ENCODE data around the gene PLEKHA7.

Gene PLEKHA7

DNA sequence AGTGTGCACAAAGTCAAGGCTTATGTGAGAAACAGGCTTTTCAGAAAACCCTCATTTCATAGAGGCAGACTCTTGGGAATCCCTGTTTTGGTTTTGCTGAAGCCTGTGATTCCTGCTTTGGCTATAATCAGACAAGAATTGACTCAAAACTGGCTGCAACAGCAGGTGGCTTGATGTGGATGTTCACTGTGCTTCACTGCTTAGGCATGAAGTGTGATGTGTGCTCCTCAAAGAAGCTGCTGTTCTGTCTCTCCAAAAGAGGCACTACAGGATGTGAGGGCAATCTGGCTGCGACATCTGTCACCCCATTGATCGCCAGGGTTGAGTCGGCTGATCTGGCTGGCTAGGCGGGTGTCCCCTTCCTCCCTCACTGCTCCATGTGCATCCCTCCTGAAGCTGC, 172.2 kb downstream of the PLEKHA7 start:
- Histone ChIP-seq H3K4me3 (ENCODE audit: severe bottlenecking) (no peak overlapping the region), H3K9me3 (ENCODE audit: severe bottlenecking) (no peaks in the 10 kb centered on the region), H3K27me3 (ENCODE audit: insufficient read depth, poor library complexity, severe bottlenecking) (no peaks in the 10 kb centered on the region), H3K4me1 (ENCODE audit: insufficient read depth, poor library complexity, severe bottlenecking) (no peaks in the 10 kb centered on the region), H3K27ac (ENCODE audit: poor library complexity, severe bottlenecking) (no peak overlapping the region), H3K36me3 (ENCODE audit: low read depth) (peaks cover 3% of the 10 kb centered on the region; the same call in 1 of the 2 replicates)
- ATAC-seq (ENCODE audit: low read depth) (no peak), DNase-seq (ENCODE audit: low spot score) (no peak)
- TF ChIP-seq, protein P1, sequence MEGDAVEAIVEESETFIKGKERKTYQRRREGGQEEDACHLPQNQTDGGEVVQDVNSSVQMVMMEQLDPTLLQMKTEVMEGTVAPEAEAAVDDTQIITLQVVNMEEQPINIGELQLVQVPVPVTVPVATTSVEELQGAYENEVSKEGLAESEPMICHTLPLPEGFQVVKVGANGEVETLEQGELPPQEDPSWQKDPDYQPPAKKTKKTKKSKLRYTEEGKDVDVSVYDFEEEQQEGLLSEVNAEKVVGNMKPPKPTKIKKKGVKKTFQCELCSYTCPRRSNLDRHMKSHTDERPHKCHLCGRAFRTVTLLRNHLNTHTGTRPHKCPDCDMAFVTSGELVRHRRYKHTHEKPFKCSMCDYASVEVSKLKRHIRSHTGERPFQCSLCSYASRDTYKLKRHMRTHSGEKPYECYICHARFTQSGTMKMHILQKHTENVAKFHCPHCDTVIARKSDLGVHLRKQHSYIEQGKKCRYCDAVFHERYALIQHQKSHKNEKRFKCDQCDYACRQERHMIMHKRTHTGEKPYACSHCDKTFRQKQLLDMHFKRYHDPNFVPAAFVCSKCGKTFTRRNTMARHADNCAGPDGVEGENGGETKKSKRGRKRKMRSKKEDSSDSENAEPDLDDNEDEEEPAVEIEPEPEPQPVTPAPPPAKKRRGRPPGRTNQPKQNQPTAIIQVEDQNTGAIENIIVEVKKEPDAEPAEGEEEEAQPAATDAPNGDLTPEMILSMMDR (IDR thresholded peaks at IDR 0.05; ENCODE audit: poor library complexity, severe bottlenecking): no peak

DNA sequence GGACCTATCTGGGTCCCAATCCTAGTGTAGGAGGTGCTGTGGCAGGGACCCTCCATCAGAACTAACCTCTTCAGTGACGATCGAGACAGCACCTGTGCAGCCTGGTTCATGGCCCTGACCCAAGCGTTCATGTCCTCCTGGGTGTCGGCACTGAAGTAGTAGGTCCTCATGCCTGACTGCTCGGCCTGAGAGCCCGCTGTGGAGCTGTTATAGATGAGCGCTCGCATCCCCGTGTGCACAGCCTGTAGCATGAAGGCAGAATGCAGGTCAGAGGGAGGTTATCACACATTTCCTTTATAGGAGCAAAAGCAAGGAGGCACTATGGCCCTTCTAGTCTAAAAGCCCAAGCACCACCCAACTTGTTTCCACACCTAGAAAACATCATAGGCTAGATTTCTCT, 172.7 kb downstream of the PLEKHA7 start:
- TF ChIP-seq, protein P1 (IDR thresholded peaks at IDR 0.05; ENCODE audit: poor library complexity, severe bottlenecking): no peak
- no peak for ATAC-seq (ENCODE audit: low read depth)
- H3K27me3 ChIP-seq (ENCODE audit: insufficient read depth, poor library complexity, severe bottlenecking): no peaks in the 10 kb centered on the region
- no peaks in the 10 kb centered on the region for H3K4me1 ChIP-seq (ENCODE audit: insufficient read depth, poor library complexity, severe bottlenecking)
- H3K4me3 ChIP-seq (ENCODE audit: severe bottlenecking): no peak overlapping the region
- peaks cover 3% of the 10 kb centered on the region; the same call in 1 of the 2 replicates for H3K36me3 ChIP-seq (ENCODE audit: low read depth)
- H3K9me3 ChIP-seq (ENCODE audit: severe bottlenecking): no peaks in the 10 kb centered on the region
- H3K27ac ChIP-seq (ENCODE audit: poor library complexity, severe bottlenecking): no peak overlapping the region
- no peak for DNase-seq (ENCODE audit: low spot score)

DNA sequence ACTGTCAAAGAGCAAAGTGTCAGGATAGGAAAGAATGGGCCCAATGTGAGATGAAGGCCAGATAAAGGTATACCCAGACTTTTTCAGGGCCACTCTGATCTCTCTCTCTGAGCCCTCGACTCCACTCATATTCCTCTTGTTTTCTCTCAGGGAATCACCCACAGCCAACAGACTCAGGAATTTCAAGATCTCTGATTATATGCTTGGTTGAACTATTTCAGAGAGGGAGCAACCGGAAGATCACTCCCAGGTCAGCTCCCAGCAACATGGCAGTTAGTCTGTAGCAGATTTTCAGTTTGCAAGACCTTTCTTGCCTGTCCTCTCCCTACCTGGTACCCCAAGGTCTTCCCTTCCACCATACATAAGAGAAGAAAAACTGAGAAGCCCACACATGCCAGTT, 173.3 kb downstream of the PLEKHA7 start:
- Histone ChIP-seq H3K9me3 (ENCODE audit: severe bottlenecking) (no peaks in the 10 kb centered on the region), H3K4me1 (ENCODE audit: insufficient read depth, poor library complexity, severe bottlenecking) (no peaks in the 10 kb centered on the region), H3K27me3 (ENCODE audit: insufficient read depth, poor library complexity, severe bottlenecking) (no peaks in the 10 kb centered on the region), H3K27ac (ENCODE audit: poor library complexity, severe bottlenecking) (no peak overlapping the region), H3K4me3 (ENCODE audit: severe bottlenecking) (no peak overlapping the region), H3K36me3 (ENCODE audit: low read depth) (peaks cover 3% of the 10 kb centered on the region; the same call in 1 of the 2 replicates)
- DNase-seq (ENCODE audit: low spot score) (no peak), ATAC-seq (ENCODE audit: low read depth) (no peak)
- TF ChIP-seq, protein P1 (IDR thresholded peaks at IDR 0.05; ENCODE audit: poor library complexity, severe bottlenecking): no peak

DNA sequence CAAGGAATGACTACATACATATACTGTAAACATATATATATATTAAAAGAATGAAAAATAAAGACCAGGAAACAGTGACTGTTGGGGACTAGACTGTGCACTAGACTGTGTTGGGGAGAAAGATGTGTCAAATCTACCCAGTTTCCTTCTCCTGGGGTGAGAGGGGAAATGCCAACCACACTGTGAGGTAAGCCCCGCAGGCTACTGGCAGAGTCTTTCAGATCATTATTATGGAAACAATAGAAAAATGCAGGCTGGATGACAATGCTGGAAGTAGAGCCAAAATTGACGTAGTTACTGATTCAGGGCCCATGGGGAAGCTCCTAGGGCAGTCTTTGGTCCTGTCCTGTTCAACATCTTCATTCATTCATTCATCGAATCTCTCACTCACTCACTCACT, 174.4 kb downstream of the PLEKHA7 start:
- H3K27ac ChIP-seq (ENCODE audit: poor library complexity, severe bottlenecking): no peak overlapping the region
- no peak overlapping the region for H3K4me3 ChIP-seq (ENCODE audit: severe bottlenecking)
- H3K36me3 ChIP-seq (ENCODE audit: low read depth): peaks cover 3% of the 10 kb centered on the region; the same call in 1 of the 2 replicates
- no peaks in the 10 kb centered on the region for H3K9me3 ChIP-seq (ENCODE audit: severe bottlenecking)
- H3K27me3 ChIP-seq (ENCODE audit: insufficient read depth, poor library complexity, severe bottlenecking): no peaks in the 10 kb centered on the region
- DNase-seq (ENCODE audit: low spot score) (no peak), ATAC-seq (ENCODE audit: low read depth) (peak; percentile 38; the same call in 1 of the 3 replicates)
- H3K4me1 ChIP-seq (ENCODE audit: insufficient read depth, poor library complexity, severe bottlenecking): no peaks in the 10 kb centered on the region
- TF ChIP-seq, protein P1 (IDR thresholded peaks at IDR 0.05; ENCODE audit: poor library complexity, severe bottlenecking): no peak

DNA sequence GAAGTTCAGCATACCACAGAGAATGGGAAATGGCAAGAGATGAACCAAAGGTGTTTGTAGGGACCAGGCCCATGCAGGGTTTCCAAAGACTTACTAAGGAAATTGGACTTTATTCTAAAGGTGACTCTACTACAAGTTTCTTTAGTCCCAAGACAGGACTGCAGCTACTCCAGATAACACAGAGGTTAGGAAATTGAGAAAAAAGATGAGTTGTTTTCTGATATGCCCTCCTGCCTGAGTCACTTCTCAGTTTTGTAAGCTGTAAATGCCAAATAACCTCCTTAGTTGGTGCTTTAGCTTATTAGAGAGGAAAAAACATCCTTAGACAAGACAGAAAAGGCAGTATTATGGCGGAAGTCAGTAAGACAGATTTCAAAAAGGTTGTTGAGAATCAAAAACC, 179.8 kb downstream of the PLEKHA7 start:
- no peaks in the 10 kb centered on the region for H3K4me1 ChIP-seq (ENCODE audit: insufficient read depth, poor library complexity, severe bottlenecking)
- H3K27me3 ChIP-seq (ENCODE audit: insufficient read depth, poor library complexity, severe bottlenecking): no peaks in the 10 kb centered on the region
- ATAC-seq (ENCODE audit: low read depth) (no peak), DNase-seq (ENCODE audit: low spot score) (no peak)
- TF ChIP-seq, protein P1 (IDR thresholded peaks at IDR 0.05; ENCODE audit: poor library complexity, severe bottlenecking): no peak
- no peak overlapping the region for H3K27ac ChIP-seq (ENCODE audit: poor library complexity, severe bottlenecking)
- H3K36me3 ChIP-seq (ENCODE audit: low read depth): no peaks in the 10 kb centered on the region
- no peak overlapping the region for H3K4me3 ChIP-seq (ENCODE audit: severe bottlenecking)
- no peaks in the 10 kb centered on the region for H3K9me3 ChIP-seq (ENCODE audit: severe bottlenecking)
